SK-N-SH treated with all-trans-retinoic acid at 6 μM for 48 hours (cell line): Measurements from ENCODE around the gene PAPPA.

Experiments
- ATAC-seq: fragments of 200-7000 bp; cut with Tn5 transposase; 3 replicates; pipeline ENCODE4 v1.9.1; 2020; ENCODE audit warnings: mild to moderate bottlenecking, moderate library complexity
- ARNTL ChIP-seq: fragments of 450-650 bp; formaldehyde crosslinking; IDR thresholded peaks from 2 replicates; pipeline ENCODE4 v1.5.0; 2020; ENCODE audit warnings: low read depth, mild to moderate bottlenecking, moderate library complexity, borderline replicate concordance
- BACH2 ChIP-seq: fragments of 250-450 bp; sonication (Bioruptor Pico); IDR thresholded peaks from 2 replicates; pipeline ENCODE4 v1.9.0; 2021; ENCODE audit warnings: mild to moderate bottlenecking, borderline replicate concordance
- CREB5 ChIP-seq: fragments of 250-450 bp; sonication (Bioruptor Pico); IDR thresholded peaks from 2 replicates; pipeline ENCODE4 v1.5.1; 2020; ENCODE audit warnings: low read depth, mild to moderate bottlenecking, moderate library complexity
- CSDC2 ChIP-seq: fragments of 250-450 bp; sonication (Bioruptor Pico); IDR thresholded peaks from 2 replicates; pipeline ENCODE4 v1.5.0; 2020; ENCODE audit warnings: mild to moderate bottlenecking, moderate library complexity
- CSRNP3 ChIP-seq: fragments of 250-450 bp; sonication (Bioruptor Pico); IDR thresholded peaks from 2 replicates; pipeline ENCODE4 v1.5.1; 2021; ENCODE audit warnings: mild to moderate bottlenecking, moderate library complexity
- ESRRG ChIP-seq: fragments of 250-450 bp; sonication (Bioruptor Pico); IDR thresholded peaks from 2 replicates; pipeline ENCODE4 v1.6.1; 2021; ENCODE audit warnings: mild to moderate bottlenecking
- GLIS3 ChIP-seq: fragments of 250-450 bp; sonication (Bioruptor Pico); IDR thresholded peaks from 2 replicates; pipeline ENCODE4 v1.5.0; 2020; ENCODE audit warnings: mild to moderate bottlenecking, moderate library complexity
- ISL1 ChIP-seq: fragments of 250-450 bp; sonication (Bioruptor Pico); IDR thresholded peaks from 2 replicates; pipeline ENCODE4 v2.1.2; 2022; ENCODE audit warnings: mild to moderate bottlenecking, moderate library complexity
- OSR1 ChIP-seq: fragments of 250-450 bp; sonication (Bioruptor Pico); IDR thresholded peaks from 2 replicates; pipeline ENCODE4 v1.8.0; 2022; ENCODE audit warnings: moderate library complexity, mild to moderate bottlenecking, inconsistent platforms
- PATZ1 ChIP-seq: fragments of 250-450 bp; sonication (Bioruptor Pico); IDR thresholded peaks from 2 replicates; pipeline ENCODE4 v1.8.0; 2020; ENCODE audit warnings: mild to moderate bottlenecking, moderate library complexity, borderline replicate concordance
- POU6F1 ChIP-seq: fragments of 250-450 bp; sonication (Bioruptor Pico); IDR thresholded peaks from 2 replicates; pipeline ENCODE4 v1.8.0; 2021; ENCODE audit warnings: low read depth, mild to moderate bottlenecking, moderate library complexity, borderline replicate concordance
- PPARA ChIP-seq: fragments of 250-450 bp; sonication (Bioruptor Pico); IDR thresholded peaks from 2 replicates; pipeline ENCODE4 v1.5.0; 2020; ENCODE audit warnings: mild to moderate bottlenecking, borderline replicate concordance
- RARB ChIP-seq: fragments of 250-450 bp; sonication (Bioruptor Pico); IDR thresholded peaks from 2 replicates; pipeline ENCODE4 v1.8.0; 2021; ENCODE audit warnings: mild to moderate bottlenecking, moderate library complexity
- SNAI2 ChIP-seq: fragments of 250-450 bp; sonication (Bioruptor Pico); IDR thresholded peaks from 2 replicates; pipeline ENCODE4 v1.5.0; 2020; ENCODE audit warnings: mild to moderate bottlenecking, moderate library complexity
- TCF4 ChIP-seq: fragments of 250-450 bp; sonication (Bioruptor Pico); IDR thresholded peaks from 2 replicates; pipeline ENCODE4 v1.8.0; 2021; ENCODE audit warnings: mild to moderate bottlenecking, moderate library complexity, borderline replicate concordance
- TSHZ2 ChIP-seq: fragments of 250-450 bp; sonication (Bioruptor Pico); IDR thresholded peaks from 2 replicates; pipeline ENCODE4 v1.5.0; 2020; ENCODE audit warnings: mild to moderate bottlenecking, moderate library complexity
- ZC3H10 ChIP-seq: fragments of 250-450 bp; sonication (Bioruptor Pico); IDR thresholded peaks from 2 replicates; pipeline ENCODE4 v1.5.1; 2021; ENCODE audit warnings: mild to moderate bottlenecking, moderate library complexity
- ZFP30 ChIP-seq: fragments of 450-650 bp; formaldehyde crosslinking; IDR thresholded peaks from 2 replicates; pipeline ENCODE4 v1.5.0; 2022; ENCODE audit warnings: mild to moderate bottlenecking, moderate library complexity
- ZNF565 ChIP-seq: fragments of 450-650 bp; formaldehyde crosslinking; conservative IDR thresholded peaks from 2 replicates; pipeline ENCODE4 v1.5.0; 2020; ENCODE audit warnings: low read depth, mild to moderate bottlenecking, moderate library complexity
- ZNF8 ChIP-seq: fragments of 450-650 bp; formaldehyde crosslinking; IDR thresholded peaks from 2 replicates; pipeline ENCODE4 v1.5.0; 2020; ENCODE audit warnings: mild to moderate bottlenecking, moderate library complexity

Gene PAPPA

GRCh38 chr9:116317503-116317902 lies 163.9 kb downstream of the PAPPA start:
- no peak for TF ChIP-seq BACH2 (CRISPR knock-in tag)
- no peak for TF ChIP-seq PPARA
- TF ChIP-seq ARNTL, result no peak
- TF ChIP-seq ISL1, result no peak
- no peak for TF ChIP-seq ESRRG
- no peak for TF ChIP-seq CSRNP3 (CRISPR knock-in tag)
- no peak for TF ChIP-seq TCF4
- TF ChIP-seq, all 23 proteins: peak for 0
- no peak for ATAC-seq

- no peak for ATAC-seq
- no peak for TF ChIP-seq ZNF565 (CRISPR knock-in tag)
- TF ChIP-seq CSRNP3 (CRISPR knock-in tag), result no peak
- TF ChIP-seq PATZ1, result no peak
- TF ChIP-seq POU6F1 (CRISPR knock-in tag), result no peak
- no peak for TF ChIP-seq TSHZ2 (CRISPR knock-in tag)
- TF ChIP-seq ZC3H10, result no peak
- no peak for TF ChIP-seq ZFP30 (CRISPR knock-in tag)
- no peak for TF ChIP-seq RARB (CRISPR knock-in tag)
- no peak for TF ChIP-seq ARNTL
- no peak for TF ChIP-seq ZNF8 (CRISPR knock-in tag)
- no peak for TF ChIP-seq GLIS3 (CRISPR knock-in tag)
- no peak for TF ChIP-seq ESRRG
- no peak for TF ChIP-seq CREB5 (CRISPR knock-in tag)
- no peak for TF ChIP-seq TCF4
- TF ChIP-seq SNAI2 (CRISPR knock-in tag), result no peak
- no peak for TF ChIP-seq OSR1 (CRISPR knock-in tag)
- no peak for TF ChIP-seq CSDC2
These were observed 165.1 kb downstream of the PAPPA start for GRCh38 chr9:116318468-116319374.

GRCh38 chr9:116319480-116319879 lies 165.9 kb downstream of the PAPPA start:
- no peak for ATAC-seq
- TF ChIP-seq SNAI2 (CRISPR knock-in tag) (no peak), GLIS3 (CRISPR knock-in tag) (no peak), RARB (CRISPR knock-in tag) (no peak), ARNTL (no peak), BACH2 (CRISPR knock-in tag) (no peak), ZC3H10 (no peak), OSR1 (CRISPR knock-in tag) (no peak), ISL1 (no peak)
